ENCODE measurements around the gene EFCAB6. TPM values are rescaled to one million over a fixed set of nuclear protein-coding genes. Genes with fewer than 3 reads are reported as not detected.

EFCAB6 gene
- total and polyA plus RNA-seq, 2 donors (not counting 3 experiments of a cell fraction or from before 2014, with no cell fraction given) = 0.07 to 0.31 TPM

- Histone ChIP-seq H3K27me3 (ENCODE audit: control insufficient read depth in 2 of 2, insufficient read depth in 2 of 2, low read length in 2 of 2) (no peaks in the 10 kb centered on the region), H3K4me1 (ENCODE audit: control insufficient read depth, extremely low read depth, insufficient read depth, low read length) (no peaks in the 10 kb centered on the region), H4K20me1 (replicated peaks; ENCODE audit: control insufficient read depth, extremely low read depth, insufficient read depth, low read length) (no peaks in the 10 kb centered on the region), H3K9me3 (replicated peaks; ENCODE audit: control insufficient read depth, insufficient read depth, low read length) (no peaks in the 10 kb centered on the region), H3K36me3 (ENCODE audit: control insufficient read depth in 2 of 2, extremely low read depth in 1 of 2, insufficient read depth in 2 of 2, low read length in 2 of 2) (no peaks in the 10 kb centered on the region), H3K9ac (replicated peaks; ENCODE audit: extremely low read depth, insufficient read depth, low read length) (no peak overlapping the region), H3K4me3 (replicated peaks in 1 of 3; ENCODE audit: insufficient read depth in 1 of 3, low read depth in 1 of 3, low read length in 3 of 3) (no peak overlapping the region), H3K4me2 (ENCODE audit: insufficient read depth, low read length) (no peak overlapping the region), H2AFZ (ENCODE audit: low read depth, low read length) (no peak overlapping the region), H3K79me2 (ENCODE audit: control insufficient read depth, insufficient read depth, low read length) (no peaks in the 10 kb centered on the region), H3K9me1 (replicated peaks; ENCODE audit: control insufficient read depth, extremely low read depth, insufficient read depth, low read length) (no peaks in the 10 kb centered on the region), H3K27ac (ENCODE audit: insufficient read depth, low read depth, low read length) (no peak overlapping the region)
- TF ChIP-seq CTCF (IDR thresholded peaks at IDR 0.05; ENCODE audit: extremely low read depth in 1 of 2, insufficient read depth in 1 of 2, low read depth in 1 of 2, low read length in 2 of 2) = no peak
- TF ChIP-seq MYC (IDR thresholded peaks at IDR 0.05; ENCODE audit: low read depth, low read length) = no peak
- no peak for TF ChIP-seq POLR2AphosphoS5 (IDR thresholded peaks at IDR 0.05; ENCODE audit: insufficient read depth, low read depth, low read length)
- no peak for TF ChIP-seq JUN (IDR thresholded peaks at IDR 0.05; ENCODE audit: borderline replicate concordance, insufficient read depth, insufficient read length, low read depth)
- TF ChIP-seq MAX (IDR thresholded peaks at IDR 0.05; ENCODE audit: insufficient read depth, insufficient read length) = no peak
- no peak for TF ChIP-seq EZH2 (IDR thresholded peaks at IDR 0.05; ENCODE audit: borderline replicate concordance, low read depth, low read length, severe bottlenecking)
- no peak for TF ChIP-seq GATA2 (IDR thresholded peaks at IDR 0.05; ENCODE audit: insufficient read depth, insufficient read length, low read depth, low read length)
- TF ChIP-seq POLR2A (IDR thresholded peaks at IDR 0.05; ENCODE audit: low read depth, low read length) = no peak
- TF ChIP-seq FOS (IDR thresholded peaks at IDR 0.05; ENCODE audit: borderline replicate concordance, insufficient read depth, low read length) = no peak
- POLR2A ChIA-PET = no interaction called here
- CTCF ChIA-PET = no interaction called here
- intact Hi-C loops (cut with micrococcal nuclease) = no loop called here
- BruUV-seq (replicated peaks) = no TSS peak
- FAIRE-seq (no peak), DNase-seq (ENCODE audit: low read depth, low spot score) (no peak)
- dilution Hi-C loops (cut with MboI; ENCODE audit: extremely low pct_ligation_motif_present, low sequenced_read_pairs) = no loop called here
These were observed 290.4 kb downstream of the EFCAB6 start for GRCh38 chr22:43521716-43522115.

All from endothelial cell of umbilical vein (primary cell).